SK-N-SH (cell line): ENCODE measurements around the gene RAP1B. TPM values are rescaled to one million over a fixed set of nuclear protein-coding genes. Genes with fewer than 3 reads are reported as not detected.

ENCODE experiments used
- CTCF ChIA-PET: fragments of 300-600, 350-600 bp; formaldehyde crosslinking; extraction: SDS; loops from one replicate; lab custom pipeline; 2021; lab: Yijun Ruan, JAX
- POLR2A ChIA-PET: fragments of 350-600 bp; sonication (Branson Sonifier 250); formaldehyde crosslinking; extraction: SDS; loops from one replicate; lab custom pipeline; 2020; ENCODE audit warnings: antibody characterized with exemption, inconsistent platforms; lab: Yijun Ruan, JAX
- DNase-seq: peaks from one replicate; pipeline ENCODE4 v3.0.0; 2012
- H2AFZ ChIP-seq: fragments of 200-600 bp; sonication (generic); 2 replicates; pipeline ENCODE4 v1.8.1; 2016; ENCODE audit warnings: antibody characterized with exemption, mild to moderate bottlenecking, low read depth
- H3F3A ChIP-seq: fragments of 200-600 bp; sonication (generic); replicated peaks from 2 replicates; pipeline ENCODE3; 2016; ENCODE audit warnings: antibody characterized with exemption, mild to moderate bottlenecking; ENCODE audit not compliant: insufficient read depth
- H3K27ac ChIP-seq, 2 experiments: fragments of 200-500 bp in 1 of 2; fragments of 200-600 bp in 1 of 2; sonication (Bioruptor generic) in 1 of 2; sonication (generic), shearing (Covaris generic) in 1 of 2; 2 replicates each; pipeline versions ENCODE4 v1.5.1 to v1.6.1; 2014 to 2016; ENCODE audit warnings: low read depth in 2 of 2, inconsistent platforms in 1 of 2, low read length in 1 of 2, mild to moderate bottlenecking in 1 of 2, mixed read lengths in 1 of 2
- H3K27me3 ChIP-seq: fragments of 200-600 bp; sonication (generic), shearing (Covaris generic); 2 replicates; pipeline ENCODE4 v1.6.1; 2016; ENCODE audit warnings: mixed run types; ENCODE audit not compliant: insufficient read depth
- H3K36me3 ChIP-seq, 2 experiments: fragments of 200-500 bp in 1 of 2; fragments of 200-600 bp in 1 of 2; sonication (Bioruptor generic) in 1 of 2; sonication (generic) in 1 of 2; replicated peaks in 1 of 2; 2 replicates each; pipeline versions ENCODE3 to v1.5.1; 2014 to 2016; ENCODE audit warnings: low read length in 1 of 2, mild to moderate bottlenecking in 1 of 2; ENCODE audit not compliant: insufficient read depth in 2 of 2, control insufficient read depth in 1 of 2
- H3K4me1 ChIP-seq, 2 experiments: fragments of 200-500 bp in 1 of 2; fragments of 200-600 bp in 1 of 2; sonication (Bioruptor generic) in 1 of 2; sonication (generic), shearing (Covaris generic) in 1 of 2; 2 replicates each; pipeline versions ENCODE4 v1.5.1 to v1.6.1; 2014 to 2016; ENCODE audit warnings: low read depth in 1 of 2, low read length in 1 of 2, mixed run types in 1 of 2; ENCODE audit not compliant: insufficient read depth in 2 of 2, control insufficient read depth in 1 of 2
- H3K4me2 ChIP-seq: fragments of 200-600 bp; sonication (generic), shearing (Covaris generic); 2 replicates; pipeline ENCODE4 v1.6.1; 2017; ENCODE audit warnings: mixed run types
- H3K4me3 ChIP-seq, 2 experiments: fragments of 200-500 bp in 1 of 2; fragments of 200-600 bp in 1 of 2; sonication (Bioruptor generic) in 1 of 2; sonication (generic), shearing (Covaris generic) in 1 of 2; 2 replicates each; pipeline versions ENCODE4 v1.5.1 to v1.8.1; 2014 to 2016; ENCODE audit warnings: low read depth in 2 of 2, inconsistent platforms in 1 of 2, low read length in 1 of 2, mild to moderate bottlenecking in 1 of 2, mixed read lengths in 1 of 2, moderate library complexity in 1 of 2
- H3K79me2 ChIP-seq: fragments of 200-600 bp; sonication (generic); 2 replicates; pipeline ENCODE4 v1.8.1; 2017; ENCODE audit warnings: mild to moderate bottlenecking; ENCODE audit not compliant: insufficient read depth
- H3K9ac ChIP-seq: fragments of 200-600 bp; sonication (generic); 2 replicates; pipeline ENCODE4 v1.6.1; 2017; ENCODE audit warnings: mixed run types
- H3K9me2 ChIP-seq: fragments of 200-600 bp; sonication (generic); 2 replicates; pipeline ENCODE4 v1.6.1; 2017; ENCODE audit warnings: mixed run types
- H3K9me3 ChIP-seq: fragments of 200-600 bp; sonication (generic); 2 replicates; pipeline ENCODE4 v1.6.1; 2017; ENCODE audit warnings: mixed run types, mild to moderate bottlenecking, moderate library complexity
- H4K20me1 ChIP-seq: fragments of 200-600 bp; sonication (generic); 2 replicates; pipeline ENCODE4 v1.6.1; 2017; ENCODE audit warnings: mild to moderate bottlenecking, mixed run types; ENCODE audit not compliant: insufficient read depth
- ELF1 ChIP-seq: IDR thresholded peaks from 2 replicates; pipeline ENCODE4 v1.4.0; 2012
- EZH2phosphoT487 ChIP-seq: fragments of 200-600 bp; sonication (generic); IDR thresholded peaks from 2 replicates; pipeline ENCODE4 v1.6.1; 2017; ENCODE audit warnings: low read depth, mixed run types, mild to moderate bottlenecking, antibody characterized with exemption, moderate library complexity, borderline replicate concordance
- FOSL2 ChIP-seq: IDR thresholded peaks from 2 replicates; pipeline ENCODE4 v1.4.0; 2012; ENCODE audit warnings: low read depth, mild to moderate bottlenecking, moderate library complexity, borderline replicate concordance
- FOXJ3 ChIP-seq: sonication (generic); formaldehyde crosslinking; IDR thresholded peaks from 2 replicates; pipeline ENCODE4 v1.5.1; 2020; ENCODE audit warnings: mild to moderate bottlenecking, missing genetic modification reagents
- GATA2 ChIP-seq: sonication (generic); formaldehyde crosslinking; IDR thresholded peaks from 2 replicates; pipeline ENCODE4 v1.5.0; 2020; ENCODE audit warnings: mild to moderate bottlenecking, missing genetic modification reagents
- POLR2AphosphoS5 ChIP-seq: IDR thresholded peaks from 2 replicates; pipeline ENCODE4 v1.6.1; 2012; ENCODE audit warnings: low read depth, low read length
- RAD21 ChIP-seq: IDR thresholded peaks from 2 replicates; pipeline ENCODE4 v1.6.1; 2012; ENCODE audit warnings: mild to moderate bottlenecking, low read length
- RCOR1 ChIP-seq: fragments of 150-350 bp; IDR thresholded peaks from 2 replicates; pipeline ENCODE4 v1.6.1; 2017; ENCODE audit warnings: antibody characterized with exemption, low read length
- RFX5 ChIP-seq: IDR thresholded peaks from 2 replicates; pipeline ENCODE4 v1.6.1; 2012; ENCODE audit warnings: mild to moderate bottlenecking, improper control_type of control experiment, low read length
- SMC3 ChIP-seq: IDR thresholded peaks from 2 replicates; pipeline ENCODE4 v1.6.1; 2012; ENCODE audit warnings: low read depth, low read length, improper control_type of control experiment
- TAF1 ChIP-seq: IDR thresholded peaks from 2 replicates; pipeline ENCODE4 v1.6.1; 2012; ENCODE audit warnings: low read depth, mild to moderate bottlenecking, low read length, moderate library complexity, borderline replicate concordance
- TEAD4 ChIP-seq: IDR thresholded peaks from 2 replicates; pipeline ENCODE4 v1.4.0; 2012; ENCODE audit warnings: mild to moderate bottlenecking, borderline replicate concordance; ENCODE audit not compliant: insufficient read depth
- YY1 ChIP-seq: IDR thresholded peaks from 2 replicates; pipeline ENCODE4 v1.4.0; 2012; ENCODE audit warnings: low read depth, mild to moderate bottlenecking
- polyA plus RNA-seq, 3 experiments: library from polyadenylated mRNA; depleted of rRNA; stranded (reverse); fragments of >200 nt; gene quantifications; 2 replicates each; pipeline ENCODE4 v1.2.3, GENCODE V29; 2012
- TF ChIP-seq, protein P1 (sequence below): IDR thresholded peaks from 2 replicates; pipeline ENCODE4 v1.4.0; 2012; ENCODE audit warnings: low read depth, borderline replicate concordance
- TF ChIP-seq, protein P2 (sequence below): fragments of 200-600 bp; sonication (generic); IDR thresholded peaks from 2 replicates; pipeline ENCODE4 v1.6.1; 2017; ENCODE audit warnings: antibody characterized with exemption, mild to moderate bottlenecking, moderate library complexity
- TF ChIP-seq, protein P3 (sequence below): IDR thresholded peaks from 2 replicates; pipeline ENCODE4 v1.6.1; 2012; ENCODE audit warnings: mild to moderate bottlenecking, low read depth, low read length, moderate library complexity

The RAP1B gene
- polyA plus RNA-seq, 1 of the 3 experiments (the other 2 are of a cell fraction) = 128 TPM

DNA sequence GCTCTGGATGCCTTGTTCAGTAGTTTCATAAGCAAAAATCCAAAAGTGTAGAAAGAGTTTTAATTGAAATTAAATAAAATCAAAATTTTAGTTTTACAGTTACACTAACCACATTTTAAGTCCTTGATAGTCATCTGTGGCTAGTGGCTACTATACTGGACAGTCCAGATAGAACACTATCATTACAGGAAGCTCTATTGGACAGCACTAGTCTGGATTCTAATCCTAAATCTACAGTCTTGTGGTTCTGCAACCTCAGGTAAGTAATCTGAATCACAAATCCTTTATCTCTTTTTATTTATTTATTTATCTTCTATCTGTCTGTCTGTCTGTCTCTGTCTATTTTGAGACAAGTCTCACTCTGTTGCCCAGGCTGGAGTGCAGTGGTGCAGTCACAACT is 18.0 kb downstream of the RAP1B start:
- peaks cover 0 to 12% of the 10 kb centered on the region in 2 experiments; a peak in 1 of 4 replicates for H3K4me1 ChIP-seq
- no peak for TF ChIP-seq ELF1
- no peak for TF ChIP-seq FOXJ3 (CRISPR knock-in tag)
- TF ChIP-seq, protein P1, sequence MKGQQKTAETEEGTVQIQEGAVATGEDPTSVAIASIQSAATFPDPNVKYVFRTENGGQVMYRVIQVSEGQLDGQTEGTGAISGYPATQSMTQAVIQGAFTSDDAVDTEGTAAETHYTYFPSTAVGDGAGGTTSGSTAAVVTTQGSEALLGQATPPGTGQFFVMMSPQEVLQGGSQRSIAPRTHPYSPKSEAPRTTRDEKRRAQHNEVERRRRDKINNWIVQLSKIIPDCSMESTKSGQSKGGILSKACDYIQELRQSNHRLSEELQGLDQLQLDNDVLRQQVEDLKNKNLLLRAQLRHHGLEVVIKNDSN = no peak
- no peak for TF ChIP-seq EZH2phosphoT487
- no peak for TF ChIP-seq TAF1
- TF ChIP-seq YY1 = no peak
- TF ChIP-seq RFX5 = no peak
- TF ChIP-seq FOSL2 = no peak
- TF ChIP-seq, protein P2, sequence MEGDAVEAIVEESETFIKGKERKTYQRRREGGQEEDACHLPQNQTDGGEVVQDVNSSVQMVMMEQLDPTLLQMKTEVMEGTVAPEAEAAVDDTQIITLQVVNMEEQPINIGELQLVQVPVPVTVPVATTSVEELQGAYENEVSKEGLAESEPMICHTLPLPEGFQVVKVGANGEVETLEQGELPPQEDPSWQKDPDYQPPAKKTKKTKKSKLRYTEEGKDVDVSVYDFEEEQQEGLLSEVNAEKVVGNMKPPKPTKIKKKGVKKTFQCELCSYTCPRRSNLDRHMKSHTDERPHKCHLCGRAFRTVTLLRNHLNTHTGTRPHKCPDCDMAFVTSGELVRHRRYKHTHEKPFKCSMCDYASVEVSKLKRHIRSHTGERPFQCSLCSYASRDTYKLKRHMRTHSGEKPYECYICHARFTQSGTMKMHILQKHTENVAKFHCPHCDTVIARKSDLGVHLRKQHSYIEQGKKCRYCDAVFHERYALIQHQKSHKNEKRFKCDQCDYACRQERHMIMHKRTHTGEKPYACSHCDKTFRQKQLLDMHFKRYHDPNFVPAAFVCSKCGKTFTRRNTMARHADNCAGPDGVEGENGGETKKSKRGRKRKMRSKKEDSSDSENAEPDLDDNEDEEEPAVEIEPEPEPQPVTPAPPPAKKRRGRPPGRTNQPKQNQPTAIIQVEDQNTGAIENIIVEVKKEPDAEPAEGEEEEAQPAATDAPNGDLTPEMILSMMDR = no peak
- no peak for TF ChIP-seq RCOR1
- H3F3A ChIP-seq = peaks cover 50% of the 10 kb centered on the region
- H3K27me3 ChIP-seq = no peaks in the 10 kb centered on the region
- H3K27ac ChIP-seq = no peak overlapping the region
- POLR2A ChIA-PET = no interaction called here
- no peaks in the 10 kb centered on the region; the same call in 1 of the 2 replicates for H3K9me3 ChIP-seq
- DNase-seq = no peak
- H3K4me3 ChIP-seq = no peak overlapping the region
- H2AFZ ChIP-seq = no peak overlapping the region
- no peak overlapping the region for H3K4me2 ChIP-seq
- H4K20me1 ChIP-seq = peaks cover 100% of the 10 kb centered on the region
- H3K9ac ChIP-seq = no peak overlapping the region
- H3K9me2 ChIP-seq = no peaks in the 10 kb centered on the region
- H3K79me2 ChIP-seq = peaks cover 100% of the 10 kb centered on the region
- CTCF ChIA-PET = no interaction called here
- peaks cover 13 to 61% of the 10 kb centered on the region in 2 experiments for H3K36me3 ChIP-seq

DNA sequence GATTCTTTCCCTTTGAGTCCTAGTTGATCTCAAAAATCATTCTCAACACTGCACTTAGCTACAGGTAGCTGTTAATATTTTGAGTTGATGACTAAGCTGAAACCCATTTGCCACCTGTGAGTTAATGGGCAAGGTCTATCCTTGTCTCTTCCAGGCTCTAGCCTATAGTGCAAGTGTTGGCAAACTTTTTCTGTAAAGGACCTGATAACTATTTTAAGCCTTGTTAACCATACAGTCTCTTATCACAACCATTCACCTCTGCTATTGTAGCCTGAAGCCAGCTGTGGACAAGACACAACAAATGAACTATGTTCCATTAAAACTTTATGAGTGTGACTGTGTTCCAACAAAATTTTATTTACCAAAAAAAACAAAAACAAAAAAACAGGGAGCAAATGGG is 19.4 kb downstream of the RAP1B start:
- no peak for TF ChIP-seq RAD21
- no peak for TF ChIP-seq SMC3
- TF ChIP-seq TEAD4 = no peak
- TF ChIP-seq, protein P3, sequence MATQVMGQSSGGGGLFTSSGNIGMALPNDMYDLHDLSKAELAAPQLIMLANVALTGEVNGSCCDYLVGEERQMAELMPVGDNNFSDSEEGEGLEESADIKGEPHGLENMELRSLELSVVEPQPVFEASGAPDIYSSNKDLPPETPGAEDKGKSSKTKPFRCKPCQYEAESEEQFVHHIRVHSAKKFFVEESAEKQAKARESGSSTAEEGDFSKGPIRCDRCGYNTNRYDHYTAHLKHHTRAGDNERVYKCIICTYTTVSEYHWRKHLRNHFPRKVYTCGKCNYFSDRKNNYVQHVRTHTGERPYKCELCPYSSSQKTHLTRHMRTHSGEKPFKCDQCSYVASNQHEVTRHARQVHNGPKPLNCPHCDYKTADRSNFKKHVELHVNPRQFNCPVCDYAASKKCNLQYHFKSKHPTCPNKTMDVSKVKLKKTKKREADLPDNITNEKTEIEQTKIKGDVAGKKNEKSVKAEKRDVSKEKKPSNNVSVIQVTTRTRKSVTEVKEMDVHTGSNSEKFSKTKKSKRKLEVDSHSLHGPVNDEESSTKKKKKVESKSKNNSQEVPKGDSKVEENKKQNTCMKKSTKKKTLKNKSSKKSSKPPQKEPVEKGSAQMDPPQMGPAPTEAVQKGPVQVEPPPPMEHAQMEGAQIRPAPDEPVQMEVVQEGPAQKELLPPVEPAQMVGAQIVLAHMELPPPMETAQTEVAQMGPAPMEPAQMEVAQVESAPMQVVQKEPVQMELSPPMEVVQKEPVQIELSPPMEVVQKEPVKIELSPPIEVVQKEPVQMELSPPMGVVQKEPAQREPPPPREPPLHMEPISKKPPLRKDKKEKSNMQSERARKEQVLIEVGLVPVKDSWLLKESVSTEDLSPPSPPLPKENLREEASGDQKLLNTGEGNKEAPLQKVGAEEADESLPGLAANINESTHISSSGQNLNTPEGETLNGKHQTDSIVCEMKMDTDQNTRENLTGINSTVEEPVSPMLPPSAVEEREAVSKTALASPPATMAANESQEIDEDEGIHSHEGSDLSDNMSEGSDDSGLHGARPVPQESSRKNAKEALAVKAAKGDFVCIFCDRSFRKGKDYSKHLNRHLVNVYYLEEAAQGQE = no peak
- no peak for TF ChIP-seq GATA2 (CRISPR knock-in tag)
- no peak for TF ChIP-seq POLR2AphosphoS5
- POLR2A ChIA-PET = no interaction called here
- H3K27me3 ChIP-seq = no peaks in the 10 kb centered on the region
- no peaks in the 10 kb centered on the region; the same call in 1 of the 2 replicates for H3K9me3 ChIP-seq
- peaks cover 9 to 62% of the 10 kb centered on the region in 2 experiments for H3K36me3 ChIP-seq
- DNase-seq = no peak
- no peak overlapping the region for H3K9ac ChIP-seq
- CTCF ChIA-PET = interaction anchor here (1.1 kb wide), 1 partner anchor 24 kb away, joined by 3 read pairs; no protein-coding TSS in a partner anchor
- H3K9me2 ChIP-seq = no peaks in the 10 kb centered on the region
- no peak overlapping the region for H3K4me3 ChIP-seq
- H4K20me1 ChIP-seq = peaks cover 100% of the 10 kb centered on the region
- no peak overlapping the region for H3K4me2 ChIP-seq
- H3K4me1 ChIP-seq = peaks cover 0 to 23% of the 10 kb centered on the region in 2 experiments; a peak in 1 of 4 replicates
- H3K79me2 ChIP-seq = peaks cover 100% of the 10 kb centered on the region
- H2AFZ ChIP-seq = no peak overlapping the region
- peak overlapping the region in 1 of 2 experiments; percentile 63; a peak in 2 of 4 replicates for H3K27ac ChIP-seq
- peaks cover 50% of the 10 kb centered on the region for H3F3A ChIP-seq
